Left lobe of liver (tissue), 2 donors: ENCODE results near the gene VTA1. TPM values are rescaled to one million over a fixed set of nuclear protein-coding genes. Genes with fewer than 3 reads are reported as not detected.
"Not testable (repeated sequence)": the region's sequence is repeated elsewhere in the genome, so short reads cannot be mapped to it uniquely, and the experiment has no call there.

Experiments
- ATAC-seq: fragments of 200-7000 bp; cut with Tn5 transposase; one replicate; pipeline ENCODE4 v1.9.1; 2020; ENCODE audit warnings: mild to moderate bottlenecking, moderate library complexity
- DNase-seq: peaks from one replicate; pipeline ENCODE4 v3.0.0-alpha.2; 2020; ENCODE audit warnings: low spot score
- total RNA-seq: library from RNA; stranded (reverse); gene quantifications from one replicate; pipeline ENCODE4 v1.2.1, GENCODE V29; 2021
- donor health status: DM: no; HTN: no; CAD: no; lungs with moderate emphysema.
- donor health status: DM: no; HTN: yes; CAD: no.

Gene VTA1
- total RNA-seq, 1 donor from 2014 or later, result 16.7 TPM

GRCh38 chr6:142222022-142222421 lies 75.0 kb downstream of the VTA1 start:
- no peak for DNase-seq
- ATAC-seq, result peak; percentile 75

DNA sequence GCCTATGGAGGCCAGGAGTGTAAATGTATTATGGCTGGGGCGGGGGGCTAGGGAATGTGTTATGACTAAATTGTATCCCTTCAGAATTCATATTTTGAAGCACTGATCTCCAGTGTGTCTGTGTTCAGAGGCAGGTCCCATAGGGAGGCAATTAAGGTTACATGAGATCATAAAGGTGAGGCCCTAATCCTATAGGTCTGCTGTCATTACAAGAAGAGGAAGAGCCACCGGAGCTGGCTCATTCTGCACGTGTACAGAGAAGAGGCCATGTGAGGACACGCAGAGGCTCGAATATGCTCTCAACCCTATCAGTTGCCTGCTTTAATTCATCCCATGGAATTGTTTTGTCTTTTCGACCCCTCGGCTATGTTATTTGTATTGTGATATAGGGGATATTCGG lies 76.9 kb downstream of the VTA1 start:
- ATAC-seq, result no peak

DNA sequence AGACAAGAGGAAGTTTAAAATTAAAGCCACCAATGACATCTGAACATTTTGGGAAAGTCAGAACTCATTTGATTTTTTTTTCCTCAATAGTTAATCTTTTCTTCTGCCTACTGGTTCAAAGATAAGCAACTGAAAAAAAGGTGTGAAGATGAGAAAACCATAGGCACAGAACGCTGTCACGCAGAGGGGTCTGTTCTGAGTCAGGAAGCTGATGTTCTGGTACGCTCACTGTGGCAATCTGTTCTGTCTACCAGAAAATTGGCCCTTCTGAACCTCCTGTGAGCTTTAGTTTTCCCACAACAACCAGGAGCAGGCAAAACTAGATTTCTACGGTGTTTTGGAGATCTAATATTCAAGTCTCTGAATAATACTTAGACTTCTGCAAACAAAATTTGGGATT lies 78.1 kb downstream of the VTA1 start:
- DNase-seq, result no peak

More for the DNA sequence above, 76.9 kb downstream of the VTA1 start:
- no peak for DNase-seq

DNA sequence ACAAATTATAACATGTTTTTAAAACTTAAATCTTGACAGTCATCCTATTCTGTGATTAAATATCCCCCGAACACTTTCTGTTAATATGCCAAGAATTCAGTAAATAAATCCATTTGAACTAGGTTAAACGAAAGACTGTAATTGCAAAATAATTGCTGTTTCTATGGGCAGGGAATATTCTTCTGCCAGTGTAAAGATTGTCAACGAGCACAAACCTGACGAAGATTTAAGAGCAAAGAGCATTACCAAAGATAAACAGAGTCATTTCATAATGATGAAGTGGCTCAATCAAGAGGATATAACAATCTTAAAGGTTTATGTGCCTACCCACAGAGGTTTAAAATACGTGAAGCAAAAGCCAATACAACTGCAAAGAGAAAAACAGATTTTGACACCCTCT lies 78.5 kb downstream of the VTA1 start:
- no peak for DNase-seq

More for the DNA sequence above, 78.1 kb downstream of the VTA1 start:
- ATAC-seq, result peak; percentile 45

GRCh38 chr6:142226731-142227130 lies 79.7 kb downstream of the VTA1 start:
- no peak for ATAC-seq
- no peak for DNase-seq

More for the DNA sequence above, 78.5 kb downstream of the VTA1 start:
- ATAC-seq, result peak; percentile 72

- ATAC-seq, DNase-seq: not testable (repeated sequence)
These were observed 82.6 kb downstream of the VTA1 start for GRCh38 chr6:142229518-142230270.

DNA sequence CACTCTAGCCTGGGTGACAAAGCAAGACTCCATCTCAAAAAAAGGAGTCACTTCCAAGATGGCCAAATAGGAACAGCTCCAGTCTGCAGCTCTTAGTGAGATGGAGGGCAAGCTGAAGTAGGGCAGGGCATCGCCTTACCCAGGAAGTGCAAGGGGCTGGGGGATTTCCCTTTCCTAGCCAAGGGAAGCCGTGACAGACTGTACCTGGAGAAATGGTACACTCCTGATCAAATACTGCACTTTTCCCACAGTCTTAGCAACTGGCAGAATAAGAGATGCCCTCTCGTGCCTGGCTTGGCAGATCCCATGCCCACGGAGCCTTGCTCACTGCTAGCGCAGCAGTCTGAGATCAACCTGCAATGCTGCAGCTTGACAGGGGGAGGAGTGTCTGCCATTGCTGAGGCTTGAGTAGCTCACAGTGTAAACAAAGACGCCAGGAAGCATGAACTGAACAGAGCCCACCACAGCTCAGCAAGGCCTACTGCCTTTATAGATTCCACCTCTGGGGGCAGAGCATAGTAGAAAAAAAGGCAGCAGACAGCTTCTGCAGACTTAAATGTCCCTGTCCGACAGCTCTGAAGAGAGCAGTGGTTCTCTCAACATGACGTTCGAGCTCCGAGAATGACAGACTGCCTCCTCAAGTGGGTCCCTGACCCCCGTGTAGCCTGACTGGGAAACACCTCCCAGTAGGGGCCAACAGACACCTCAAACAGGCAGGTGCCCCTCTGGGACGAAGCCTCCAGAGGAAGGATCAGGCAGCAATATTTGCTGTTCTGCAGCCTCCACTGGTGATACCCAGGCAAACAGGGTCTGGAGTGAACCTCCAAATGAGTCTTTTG lies 85.4 kb downstream of the VTA1 start:
- not testable (repeated sequence) for DNase-seq

GRCh38 chr6:142233945-142234682 lies 87.1 kb downstream of the VTA1 start:
- DNase-seq (no peak), ATAC-seq (no peak)

More for the DNA sequence above, 85.4 kb downstream of the VTA1 start:
- ATAC-seq, result not testable (repeated sequence)

DNA sequence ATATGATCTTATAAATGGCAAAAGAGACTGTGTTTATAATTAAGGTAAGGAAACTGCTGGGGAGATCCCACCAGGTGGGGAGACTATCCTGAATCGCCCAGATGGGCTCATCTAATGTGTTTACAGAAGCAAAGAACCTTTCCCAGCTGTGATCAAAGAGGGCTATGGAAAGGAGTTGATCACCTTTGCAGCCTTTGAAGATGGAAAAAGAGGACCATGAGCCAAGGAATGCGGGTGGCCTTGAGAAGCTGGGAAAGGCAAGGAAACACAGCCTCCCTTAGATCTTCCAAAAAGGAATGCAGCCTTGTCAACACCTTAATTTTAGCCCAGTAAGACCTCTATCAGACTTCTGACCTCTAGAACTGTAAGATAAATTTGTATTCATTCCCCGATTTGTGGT lies 88.2 kb downstream of the VTA1 start:
- DNase-seq, result no peak
- ATAC-seq, result no peak

DNA sequence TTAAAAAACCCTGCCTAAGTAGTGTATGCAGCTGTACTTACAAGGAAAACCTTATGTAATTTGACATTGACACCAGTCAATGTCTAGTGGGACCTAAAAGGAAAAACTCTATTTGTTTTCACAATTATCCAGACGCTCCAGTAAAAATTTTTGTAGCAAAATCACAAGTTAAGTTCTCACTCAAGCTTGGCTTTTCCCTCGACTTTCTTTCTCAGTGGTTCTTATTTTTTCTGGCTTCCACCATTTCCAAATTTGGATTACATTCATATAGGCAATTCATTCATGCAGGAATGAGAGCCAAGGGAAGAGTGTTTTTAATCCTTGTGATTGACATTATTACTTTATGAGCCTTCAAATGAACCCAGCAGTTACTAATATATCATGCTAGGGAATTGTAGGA lies 88.7 kb downstream of the VTA1 start:
- ATAC-seq, result no peak

GRCh38 chr6:142236691-142237090 lies 89.6 kb downstream of the VTA1 start:
- no peak for ATAC-seq
- DNase-seq, result no peak

More for the DNA sequence above, 88.7 kb downstream of the VTA1 start:
- no peak for DNase-seq

GRCh38 chr6:142238881-142239280 lies 91.8 kb downstream of the VTA1 start:
- ATAC-seq (no peak), DNase-seq (no peak)

GRCh38 chr6:142240179-142240578 lies 93.1 kb downstream of the VTA1 start:
- no peak for DNase-seq
- no peak for ATAC-seq

- no peak for DNase-seq
These were observed 94.0 kb downstream of the VTA1 start for GRCh38 chr6:142241061-142241460.

DNA sequence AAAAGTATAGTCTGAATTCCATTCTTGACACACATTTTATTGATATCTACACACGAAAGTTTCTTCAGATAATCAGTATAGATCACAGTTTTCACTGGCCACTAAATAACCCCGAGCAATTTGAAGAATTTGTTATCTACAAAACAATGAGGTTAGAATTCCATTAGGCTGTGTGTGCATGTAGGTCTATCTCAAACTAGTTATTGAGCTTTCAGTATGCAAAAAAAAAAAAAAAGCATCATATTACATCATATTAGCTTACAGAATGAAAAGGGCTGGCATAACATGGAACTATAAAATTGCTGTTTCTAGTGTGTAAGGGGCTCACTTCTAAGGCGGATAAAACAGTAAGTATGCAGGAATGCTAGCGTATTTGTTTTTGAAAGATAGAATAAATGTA lies 95.2 kb downstream of the VTA1 start:
- no peak for ATAC-seq
- no peak for DNase-seq

More at GRCh38 chr6:142241061-142241460, 94.0 kb downstream of the VTA1 start:
- ATAC-seq, result no peak

DNA sequence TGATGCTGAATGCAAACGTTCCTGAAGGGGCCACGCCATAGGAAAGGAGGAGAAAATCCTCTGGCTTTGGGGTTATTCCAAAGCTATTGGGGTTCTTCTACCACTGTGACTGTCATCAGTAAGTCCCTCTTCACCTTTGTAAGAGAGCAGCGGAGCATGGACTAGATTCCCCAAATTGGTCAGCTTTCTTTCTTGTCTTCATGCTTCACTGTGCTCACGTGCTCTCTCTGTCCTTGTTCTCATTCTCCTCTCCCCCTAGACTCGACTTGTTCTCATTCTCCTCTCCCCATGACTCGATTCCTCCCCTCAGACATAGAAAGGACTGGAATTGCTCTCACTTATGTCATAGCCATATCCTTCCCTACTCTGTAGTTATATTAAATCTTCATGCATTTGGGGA lies 99.9 kb downstream of the VTA1 start:
- ATAC-seq (no peak), DNase-seq (no peak)

GRCh38 chr6:142249266-142249665 lies 102.2 kb downstream of the VTA1 start:
- no peak for DNase-seq
- ATAC-seq, result no peak

DNA sequence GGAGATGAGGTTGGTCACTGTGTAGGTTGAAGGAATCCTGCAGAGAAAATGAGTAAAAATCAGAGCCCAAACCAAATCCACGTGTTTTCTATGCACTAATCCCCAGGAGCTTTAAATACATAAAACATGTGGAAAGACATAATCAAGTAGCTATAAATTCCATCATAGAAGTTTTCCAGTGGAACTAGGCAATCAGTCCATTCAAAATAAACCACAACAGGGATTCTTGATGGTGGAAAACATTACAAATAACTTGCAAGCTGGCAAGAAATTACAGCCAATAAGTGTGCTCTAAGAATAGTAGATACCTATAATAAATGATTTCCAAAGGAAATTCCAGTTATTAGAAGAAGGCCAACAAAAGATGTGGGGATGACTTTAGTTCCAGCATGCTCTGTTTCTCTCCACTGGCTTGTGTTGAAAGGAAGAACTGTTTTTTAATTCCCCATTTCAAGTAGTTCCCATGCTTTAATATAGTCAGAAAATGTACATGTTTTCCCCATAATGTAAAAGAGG lies 104.9 kb downstream of the VTA1 start:
- DNase-seq (no peak), ATAC-seq (no peak)

GRCh38 chr6:142254513-142254912 lies 107.5 kb downstream of the VTA1 start:
- peak; percentile 63 for DNase-seq
- ATAC-seq, result peak; percentile 71

DNA sequence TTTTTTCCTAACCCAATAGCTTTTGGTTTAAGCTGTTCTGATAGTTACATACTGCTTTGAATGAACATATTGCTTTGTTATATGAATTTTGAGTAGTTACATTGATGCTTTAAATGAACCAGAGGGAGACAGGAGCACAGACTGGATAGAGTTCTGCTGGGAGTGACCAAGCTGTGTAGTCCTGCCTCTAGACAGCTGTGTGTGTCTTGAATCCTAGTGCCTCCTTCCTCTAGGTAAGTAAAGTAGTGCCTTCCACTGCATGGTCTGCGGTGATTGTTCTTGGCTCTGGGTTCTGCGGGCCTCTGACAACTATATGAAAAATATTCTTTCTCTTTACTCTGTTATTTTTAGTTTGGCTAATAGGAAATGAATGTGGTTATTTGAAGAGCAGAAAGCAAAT lies 108.7 kb downstream of the VTA1 start:
- DNase-seq (no peak), ATAC-seq (peak; percentile 26)

DNA sequence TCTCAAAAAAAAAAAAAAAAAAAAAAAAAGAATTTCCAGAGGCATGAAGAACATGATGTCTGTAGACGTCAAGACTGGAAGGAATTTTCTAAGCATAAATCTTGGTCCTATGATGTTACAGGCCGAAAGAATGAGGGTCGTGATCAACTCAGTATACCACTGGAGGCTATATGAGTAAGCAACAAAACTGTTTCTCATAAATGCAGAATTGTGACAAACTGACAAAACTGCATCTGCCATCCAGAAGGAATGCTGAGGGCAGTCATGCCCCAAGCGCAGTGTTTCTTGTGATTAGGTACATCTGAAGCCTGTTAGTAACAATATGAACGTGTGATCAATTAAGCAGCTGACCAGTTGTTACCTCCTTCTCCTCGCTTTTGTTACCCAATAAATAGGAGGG lies 111.2 kb downstream of the VTA1 start:
- DNase-seq (no peak), ATAC-seq (peak; percentile 24)
